Stomach (tissue), 4 donors: Measurements from ENCODE around the gene CKLF.
"Not testable (repeated sequence)": the region's sequence is repeated elsewhere in the genome, so short reads cannot be mapped to it uniquely, and the experiment has no call there.

ENCODE experiments used
- EP300 ChIP-seq: sonication (generic); formaldehyde crosslinking; IDR thresholded peaks from one replicate; pipeline ENCODE4 v1.6.1; 2017; ENCODE audit warnings: antibody characterized with exemption
- POLR2A ChIP-seq, 4 donors: fragments of 450-650 bp; IDR thresholded peaks; one replicate each; pipeline ENCODE4 v1.6.1; 2016; ENCODE audit warnings: antibody characterized with exemption in 4 of 4, control low read depth in 2 of 4, mild to moderate bottlenecking in 1 of 4, moderate library complexity in 1 of 4
- POLR2AphosphoS5 ChIP-seq, 3 donors: sonication (generic); formaldehyde crosslinking; IDR thresholded peaks; one replicate each; pipeline ENCODE4 v1.6.1; 2016; ENCODE audit warnings: antibody characterized with exemption in 3 of 3
- TF ChIP-seq, protein P1 (sequence below), 7 experiments: fragments of 450-650 bp in 4 of 7; fragments of 200-600 bp in 3 of 7; sonication (generic) in 3 of 7; IDR thresholded peaks; one replicate each; pipeline ENCODE4 v1.5.1; 2016 to 2019; ENCODE audit warnings: antibody characterized with exemption in 7 of 7, control low read depth in 2 of 7, mild to moderate bottlenecking in 1 of 7

DNA sequence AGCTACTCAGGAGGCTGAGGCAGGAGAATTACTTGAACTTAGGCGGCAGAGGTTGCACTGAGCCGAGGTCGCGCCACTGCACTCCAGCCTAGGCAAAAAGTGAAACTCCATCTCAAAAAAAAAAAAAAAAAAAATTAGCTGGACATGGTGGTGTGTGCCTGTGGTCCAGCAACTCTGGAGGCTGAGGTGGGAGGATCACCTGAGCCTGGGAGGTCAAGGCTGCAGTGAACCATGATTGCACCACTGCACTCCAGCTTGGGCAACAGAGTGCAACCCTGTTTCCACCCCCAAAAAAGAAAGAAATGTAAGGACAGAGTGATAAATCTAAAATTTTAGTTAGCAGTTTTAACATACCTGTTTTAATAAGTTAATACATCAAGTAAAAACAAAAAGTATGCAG, 44.2 kb downstream of the CKLF start:
- TF ChIP-seq POLR2AphosphoS5 (IDR thresholded peaks at IDR 0.05); EP300; POLR2A (IDR thresholded peaks at IDR 0.05): not testable (repeated sequence)
- TF ChIP-seq, protein P1, sequence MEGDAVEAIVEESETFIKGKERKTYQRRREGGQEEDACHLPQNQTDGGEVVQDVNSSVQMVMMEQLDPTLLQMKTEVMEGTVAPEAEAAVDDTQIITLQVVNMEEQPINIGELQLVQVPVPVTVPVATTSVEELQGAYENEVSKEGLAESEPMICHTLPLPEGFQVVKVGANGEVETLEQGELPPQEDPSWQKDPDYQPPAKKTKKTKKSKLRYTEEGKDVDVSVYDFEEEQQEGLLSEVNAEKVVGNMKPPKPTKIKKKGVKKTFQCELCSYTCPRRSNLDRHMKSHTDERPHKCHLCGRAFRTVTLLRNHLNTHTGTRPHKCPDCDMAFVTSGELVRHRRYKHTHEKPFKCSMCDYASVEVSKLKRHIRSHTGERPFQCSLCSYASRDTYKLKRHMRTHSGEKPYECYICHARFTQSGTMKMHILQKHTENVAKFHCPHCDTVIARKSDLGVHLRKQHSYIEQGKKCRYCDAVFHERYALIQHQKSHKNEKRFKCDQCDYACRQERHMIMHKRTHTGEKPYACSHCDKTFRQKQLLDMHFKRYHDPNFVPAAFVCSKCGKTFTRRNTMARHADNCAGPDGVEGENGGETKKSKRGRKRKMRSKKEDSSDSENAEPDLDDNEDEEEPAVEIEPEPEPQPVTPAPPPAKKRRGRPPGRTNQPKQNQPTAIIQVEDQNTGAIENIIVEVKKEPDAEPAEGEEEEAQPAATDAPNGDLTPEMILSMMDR (IDR thresholded peaks at IDR 0.05), result not testable (repeated sequence)
